Iris pigment epithelial cell (primary cell): ENCODE results near the gene TSPAN8.
A peak's percentile ranks its signal among the peaks of the same experiment; 100 is the strongest.
"Not testable (repeated sequence)": the region's sequence is repeated elsewhere in the genome, so short reads cannot be mapped to it uniquely, and the experiment has no call there.

Experiments
- DNase-seq: peaks from one replicate; pipeline ENCODE4 v3.0.0-alpha.2; 2011; ENCODE audit warnings: low read depth

TSPAN8 gene

DNA sequence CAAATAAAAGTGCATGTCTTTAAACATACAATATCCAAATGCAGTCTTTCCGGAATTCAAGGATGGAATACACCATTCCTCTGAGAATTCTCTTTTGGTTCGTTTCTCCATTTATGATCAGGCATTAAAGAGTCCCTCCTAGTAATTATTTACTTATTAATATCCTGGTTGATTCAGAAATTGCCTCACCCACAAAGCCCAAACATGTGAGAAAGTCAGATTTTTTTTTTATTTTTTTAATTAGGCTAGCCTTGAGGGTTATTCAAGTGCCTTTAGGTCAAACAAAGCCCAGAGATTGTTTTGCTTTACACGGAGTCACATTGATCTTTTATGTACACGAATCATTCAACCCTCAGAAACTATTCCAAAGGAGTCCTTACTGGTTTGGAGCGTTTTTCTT is 6.4 kb upstream of the TSPAN8 start:
- DNase-seq = no peak

GRCh38 chr12:71162832-71163763 is 5.3 kb upstream of the TSPAN8 start:
- no peak for DNase-seq

- DNase-seq = no peak
These were observed 3.8 kb upstream of the TSPAN8 start for GRCh38 chr12:71161591-71161990.

GRCh38 chr12:71160585-71160984 is 2.8 kb upstream of the TSPAN8 start:
- DNase-seq = peak; percentile 1

DNA sequence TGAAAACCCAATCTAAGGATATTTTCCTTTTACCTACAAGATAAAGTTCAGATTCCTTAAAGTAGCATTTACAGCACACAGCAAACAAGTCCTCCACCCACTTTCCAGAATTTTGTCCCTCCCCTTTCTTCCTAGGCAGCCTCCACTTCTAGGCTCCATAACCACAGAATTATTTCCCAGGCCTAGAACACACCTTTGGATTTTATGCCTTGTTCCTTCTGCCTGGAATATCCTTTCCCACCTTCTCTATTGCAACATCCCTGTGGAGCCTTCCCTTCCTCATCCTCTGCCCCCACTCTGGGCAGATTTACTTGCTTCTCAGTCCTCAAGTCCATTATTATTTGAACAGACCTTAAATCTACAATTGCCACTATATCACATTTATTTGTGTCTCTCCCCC is 2.1 kb upstream of the TSPAN8 start:
- DNase-seq = no peak

DNA sequence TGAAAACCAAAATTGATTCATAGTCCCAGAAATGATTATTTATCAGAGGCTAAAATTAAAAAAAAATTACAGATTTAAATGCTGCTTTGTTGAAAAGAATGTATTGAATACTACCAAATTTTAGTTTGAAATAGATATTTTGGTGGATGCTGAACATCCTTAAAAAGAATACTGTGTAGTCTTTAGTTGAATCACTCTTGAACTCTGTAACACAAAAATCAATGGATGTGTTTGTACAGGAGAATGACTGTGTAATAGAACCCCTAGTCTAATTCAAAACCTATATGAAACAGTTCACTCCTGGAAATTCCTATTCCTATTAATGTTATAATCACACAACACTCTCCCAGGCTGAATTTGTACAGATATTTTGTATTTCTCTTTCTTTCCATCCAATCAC is 1.5 kb upstream of the TSPAN8 start:
- no peak for DNase-seq

GRCh38 chr12:71158361-71158882 is 623 bp upstream of the TSPAN8 start:
- DNase-seq = no peak

DNA sequence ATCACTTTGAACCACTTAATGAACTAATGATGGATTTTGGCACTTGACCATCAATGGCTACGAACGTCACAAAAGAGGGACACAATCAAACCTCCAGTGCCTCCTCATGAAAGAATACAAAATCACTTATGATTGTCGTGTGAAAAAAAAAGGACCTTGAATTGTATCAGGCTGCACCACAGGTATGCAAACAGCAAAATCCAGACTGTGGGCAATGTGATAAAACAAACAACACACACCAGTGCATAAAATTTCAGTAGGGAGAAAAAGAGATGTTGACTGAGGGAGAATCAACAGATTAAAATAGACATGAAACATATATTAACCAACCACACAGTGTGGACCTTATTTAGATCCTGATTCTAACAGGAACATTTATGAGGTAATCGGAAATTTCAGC is 2.6 kb downstream of the TSPAN8 start:
- DNase-seq = no peak

GRCh38 chr12:71152851-71153250 is 4.9 kb downstream of the TSPAN8 start:
- no peak for DNase-seq

- DNase-seq = not testable (repeated sequence)
These were observed 7.8 kb downstream of the TSPAN8 start for GRCh38 chr12:71150041-71150440.

GRCh38 chr12:71144682-71145081 is 13.1 kb downstream of the TSPAN8 start:
- no peak for DNase-seq

DNA sequence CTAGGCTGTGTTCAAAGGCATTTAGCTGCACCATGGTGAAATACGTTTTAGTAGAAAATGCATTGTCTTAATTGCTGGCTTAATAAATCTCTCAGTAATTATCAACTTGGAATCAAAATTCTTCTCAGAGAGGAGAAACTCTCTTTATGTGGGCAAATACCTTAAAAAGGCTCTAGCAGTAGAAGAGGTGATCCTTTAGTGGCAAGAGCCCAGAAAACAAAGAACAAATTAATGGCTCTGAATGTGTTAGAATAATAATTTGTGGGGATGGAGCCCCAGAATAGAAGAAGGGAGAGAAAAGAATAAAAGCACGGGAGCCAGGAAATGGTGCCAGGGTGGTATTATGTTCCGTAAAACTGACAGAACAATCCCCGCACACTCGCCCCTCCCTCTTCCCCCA is 14.8 kb downstream of the TSPAN8 start:
- no peak for DNase-seq

DNA sequence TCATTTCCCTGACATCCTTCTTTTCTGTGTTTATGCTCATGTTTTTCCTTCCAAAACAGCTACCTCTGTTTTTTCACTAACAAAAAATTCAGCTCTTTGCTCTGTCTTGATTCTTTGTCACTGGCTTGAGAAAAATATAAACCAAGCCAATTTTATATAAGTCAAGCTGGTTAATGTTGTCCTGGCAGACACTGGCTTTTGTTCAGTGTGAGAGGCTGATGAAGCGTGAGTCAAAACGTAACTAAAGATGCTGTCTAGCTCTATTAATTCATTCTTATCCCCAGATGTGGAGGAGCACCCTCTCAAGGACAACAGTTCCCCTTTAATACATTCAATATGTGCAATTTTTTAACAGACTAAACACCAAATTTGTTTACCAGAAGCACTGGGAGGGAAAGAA is 15.8 kb downstream of the TSPAN8 start:
- DNase-seq = no peak

- DNase-seq = no peak
These were observed 16.3 kb downstream of the TSPAN8 start for GRCh38 chr12:71141378-71141926.

- DNase-seq = no peak
These were observed 18.6 kb downstream of the TSPAN8 start for GRCh38 chr12:71139153-71139735.

DNA sequence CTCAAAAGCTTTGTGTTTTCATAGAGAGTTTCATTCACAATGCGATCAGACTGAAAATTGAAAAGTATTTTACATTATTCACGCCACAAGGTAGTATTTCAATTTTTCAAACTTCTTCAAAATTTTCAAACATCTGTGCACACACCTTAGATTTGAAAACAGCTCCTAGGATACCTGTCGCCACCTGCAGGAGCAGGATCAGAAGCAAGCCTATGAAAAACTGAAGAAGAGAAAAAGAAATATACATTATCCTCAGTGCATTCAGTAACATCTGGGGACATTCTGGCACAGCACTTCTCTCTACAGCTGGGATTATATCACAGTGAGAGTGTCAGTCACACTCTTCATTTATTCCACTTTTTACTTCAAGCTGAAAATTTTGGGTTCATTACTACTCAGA is 19.8 kb downstream of the TSPAN8 start:
- no peak for DNase-seq

DNA sequence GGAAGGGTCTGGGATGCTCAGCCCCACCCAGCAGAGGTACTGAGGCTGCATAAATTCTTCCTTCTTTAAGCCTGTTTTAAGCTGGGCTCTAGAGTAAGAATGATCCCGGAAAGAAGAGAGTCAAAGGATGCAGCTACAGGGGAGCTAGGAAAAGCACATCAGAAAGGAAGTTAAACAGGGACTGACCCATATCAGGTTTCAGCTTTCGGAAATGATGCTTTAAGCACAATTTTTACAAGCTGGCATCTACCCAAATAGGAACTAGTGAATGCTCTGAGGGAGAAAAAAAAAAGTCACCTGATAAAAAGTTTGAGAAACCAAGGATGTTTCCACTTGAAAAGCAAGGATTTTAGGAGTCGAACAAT is 22.0 kb downstream of the TSPAN8 start:
- DNase-seq = no peak

- DNase-seq = no peak
These were observed 22.6 kb downstream of the TSPAN8 start for GRCh38 chr12:71135077-71135811.

- DNase-seq = peak; percentile 8
These were observed 23.4 kb downstream of the TSPAN8 start for GRCh38 chr12:71134405-71134804.

- DNase-seq = no peak
These were observed 27.2 kb downstream of the TSPAN8 start for GRCh38 chr12:71130521-71131069.

GRCh38 chr12:71129364-71129763 is 28.4 kb downstream of the TSPAN8 start:
- DNase-seq = no peak

DNA sequence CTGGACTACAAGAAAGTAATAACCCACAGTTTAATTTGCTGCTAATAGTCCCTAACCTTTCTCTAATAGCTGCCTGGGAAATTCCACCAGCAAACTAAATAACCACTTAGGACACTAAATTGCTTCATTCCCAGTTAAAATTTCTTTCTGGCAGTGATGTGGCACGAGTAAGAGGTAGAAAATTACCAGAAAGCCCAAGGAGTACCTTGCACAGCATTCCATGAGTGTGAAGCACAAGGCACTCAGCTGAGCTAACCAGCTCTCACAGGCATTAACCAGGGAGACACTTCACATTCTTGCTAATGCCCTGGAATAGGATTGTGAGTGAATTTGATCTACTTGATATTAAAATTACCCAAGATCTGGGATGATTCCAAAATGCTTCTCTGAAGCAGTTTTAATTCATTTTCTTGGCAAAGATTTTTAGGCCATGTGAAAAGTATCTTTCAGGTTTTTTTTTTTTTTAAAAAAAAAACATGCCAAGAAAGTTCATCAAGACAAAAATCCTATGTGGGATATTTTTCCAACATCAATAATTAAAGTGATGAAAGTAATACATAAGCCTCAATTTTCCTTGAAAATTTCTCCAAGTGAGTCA is 29.5 kb downstream of the TSPAN8 start:
- no peak for DNase-seq
